ENCODE data around the gene ZNHIT1.

The ZNHIT1 gene

DNA sequence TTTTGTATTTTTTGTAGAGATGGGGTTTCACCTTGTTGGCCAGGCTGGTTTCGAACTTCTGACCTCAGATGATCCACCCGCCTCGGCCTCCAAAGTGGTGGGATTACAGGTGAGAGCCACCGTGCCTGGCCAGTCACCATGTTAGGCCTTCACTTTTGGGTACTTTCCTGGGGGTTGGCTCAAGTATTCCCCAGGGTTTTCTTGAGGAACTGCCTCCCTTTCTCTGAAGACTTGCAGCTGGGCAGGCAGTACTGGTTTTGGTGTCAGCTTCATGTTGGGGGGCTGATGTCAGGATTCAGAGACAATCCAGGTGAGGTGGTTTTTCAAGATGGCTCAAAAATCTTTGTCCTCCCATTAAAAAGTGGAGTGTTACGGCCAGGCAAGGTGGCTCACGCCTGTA, 7.7 kb downstream of the ZNHIT1 start:
- ATAC-seq = no peak
- no peaks in the 10 kb centered on the region for H3K9me3 Mint-ChIP-seq

GRCh38 chr7:101226721-101227120, 8.8 kb downstream of the ZNHIT1 start:
- DNase-seq (ENCODE audit: low spot score in 2 of 2) (no peak), ATAC-seq (no peak)
- H3K4me3 Mint-ChIP-seq = no peak overlapping the region
- no peak overlapping the region for H3K27ac Mint-ChIP-seq
- peaks cover 14% of the 10 kb centered on the region for H3K4me1 Mint-ChIP-seq
- H3K36me3 Mint-ChIP-seq = peaks cover 83% of the 10 kb centered on the region
- no peaks in the 10 kb centered on the region for H3K9me3 Mint-ChIP-seq

More for the DNA sequence above, 7.7 kb downstream of the ZNHIT1 start:
- H3K4me1 Mint-ChIP-seq = peaks cover 22% of the 10 kb centered on the region
- H3K36me3 Mint-ChIP-seq = peaks cover 90% of the 10 kb centered on the region
- no peak overlapping the region for H3K27ac Mint-ChIP-seq
- H3K4me3 Mint-ChIP-seq = no peak overlapping the region
- DNase-seq (ENCODE audit: low spot score in 2 of 2) = no peak

- Mint-ChIP-seq H3K27ac (no peak overlapping the region), H3K9me3 (no peaks in the 10 kb centered on the region), H3K36me3 (peaks cover 37% of the 10 kb centered on the region), H3K4me3 (no peak overlapping the region), H3K4me1 (peaks cover 7% of the 10 kb centered on the region)
- ATAC-seq = no peak
- no peak for DNase-seq (ENCODE audit: low spot score in 2 of 2)
Observed at GRCh38 chr7:101231644-101232043, 13.7 kb downstream of the ZNHIT1 start.

DNA sequence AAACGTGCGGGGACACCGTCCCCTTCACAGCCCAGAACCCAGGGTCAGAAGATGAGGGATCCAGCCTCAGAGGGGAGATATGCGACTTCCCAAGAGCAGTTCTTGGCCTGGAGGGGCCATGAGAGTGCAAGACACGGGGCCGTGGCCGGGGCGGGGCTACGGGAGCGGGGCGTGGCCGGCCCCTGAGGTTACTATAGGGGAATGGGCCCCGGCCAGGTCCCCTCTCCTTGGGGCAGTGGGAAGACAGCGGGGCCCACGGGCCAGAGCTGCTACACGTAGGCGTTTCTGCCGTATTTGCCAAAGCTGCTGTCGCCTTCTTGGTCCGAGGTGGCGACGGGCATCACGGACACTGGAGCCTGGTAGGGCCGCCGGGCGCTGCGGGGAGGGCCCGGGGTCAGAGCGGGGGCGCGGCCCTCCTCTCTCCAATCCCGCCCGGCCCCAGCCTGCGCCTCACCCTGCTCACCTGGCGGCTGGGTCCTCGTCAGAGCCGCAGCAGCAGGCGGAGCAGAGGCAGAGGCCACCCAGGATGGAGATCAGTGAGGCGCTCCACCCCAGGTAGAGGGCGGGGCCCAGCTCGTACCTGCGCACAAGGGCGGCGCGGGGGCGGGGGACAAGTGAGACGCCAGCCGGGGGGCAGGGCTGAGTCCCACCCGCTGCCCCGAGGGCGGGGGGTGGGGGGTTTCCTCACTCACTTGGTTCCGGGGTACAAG, 14.3 kb downstream of the ZNHIT1 start:
- Mint-ChIP-seq H3K9me3 (no peaks in the 10 kb centered on the region), H3K27ac (no peak overlapping the region), H3K36me3 (peaks cover 30% of the 10 kb centered on the region), H3K4me1 (peaks cover 7% of the 10 kb centered on the region), H3K4me3 (no peak overlapping the region)
- no peak for DNase-seq (ENCODE audit: low spot score in 2 of 2)
- peak; percentile 27 for ATAC-seq

- Mint-ChIP-seq H3K27ac (peak overlapping the region; percentile 50), H3K4me1 (peaks cover 14% of the 10 kb centered on the region), H3K9me3 (no peaks in the 10 kb centered on the region), H3K36me3 (peaks cover 25% of the 10 kb centered on the region), H3K4me3 (no peak overlapping the region)
- no peak for DNase-seq (ENCODE audit: low spot score in 2 of 2)
- ATAC-seq = no peak
Observed at GRCh38 chr7:101233907-101234547, 16.1 kb downstream of the ZNHIT1 start.

GRCh38 chr7:101234636-101235035, 16.7 kb downstream of the ZNHIT1 start:
- Mint-ChIP-seq H3K9me3 (no peaks in the 10 kb centered on the region), H3K4me1 (peaks cover 14% of the 10 kb centered on the region), H3K36me3 (peaks cover 29% of the 10 kb centered on the region), H3K27ac (peak overlapping the region; percentile 50), H3K4me3 (no peak overlapping the region)
- no peak for ATAC-seq
- no peak for DNase-seq (ENCODE audit: low spot score in 2 of 2)

DNA sequence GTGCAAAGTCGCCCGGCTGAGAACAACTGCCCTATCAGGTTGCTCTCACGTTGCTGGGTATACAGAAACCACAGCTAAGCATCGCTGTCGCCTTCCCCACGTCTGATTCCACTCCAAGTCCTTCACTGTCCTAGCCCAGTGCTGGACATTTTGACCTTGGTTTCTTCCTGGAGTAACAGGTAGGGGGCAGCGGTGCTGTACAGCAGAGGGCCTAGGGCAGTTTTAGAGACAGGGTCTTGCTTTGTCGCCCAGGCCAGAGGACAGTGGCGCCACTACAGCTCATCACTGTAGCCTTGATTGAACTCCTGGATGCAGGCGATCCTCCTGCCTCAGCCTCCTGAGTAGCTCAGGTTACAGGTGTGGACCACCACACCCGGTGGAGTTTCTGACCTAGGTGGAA, 17.1 kb downstream of the ZNHIT1 start:
- Mint-ChIP-seq H3K27ac (peak overlapping the region; percentile 50), H3K4me1 (peaks cover 14% of the 10 kb centered on the region), H3K9me3 (no peaks in the 10 kb centered on the region), H3K36me3 (peaks cover 34% of the 10 kb centered on the region), H3K4me3 (no peak overlapping the region)
- no peak for ATAC-seq
- DNase-seq (ENCODE audit: low spot score in 2 of 2) = no peak

DNA sequence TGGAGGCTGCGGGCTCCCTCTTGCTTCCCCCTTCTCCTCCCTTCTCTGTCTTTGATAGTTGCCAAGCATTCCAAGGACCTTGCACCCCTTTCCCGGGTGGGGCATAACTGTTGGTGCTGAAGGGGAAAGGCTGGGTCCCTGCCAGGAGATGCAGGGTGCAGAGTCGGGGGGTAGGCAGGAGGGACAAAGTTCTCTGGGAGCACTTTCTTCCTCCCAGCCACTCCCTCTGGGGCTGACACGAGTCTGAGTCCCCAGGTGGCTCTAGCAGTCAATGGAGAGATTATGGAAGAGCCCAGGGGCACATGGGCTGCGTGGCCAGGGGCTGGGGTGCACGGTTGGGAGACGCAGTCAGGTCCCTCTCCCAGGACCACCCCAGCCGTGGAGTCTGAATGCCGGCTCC, 17.6 kb downstream of the ZNHIT1 start:
- H3K36me3 Mint-ChIP-seq = peaks cover 35% of the 10 kb centered on the region
- H3K27ac Mint-ChIP-seq = no peak overlapping the region
- H3K9me3 Mint-ChIP-seq = no peaks in the 10 kb centered on the region
- H3K4me3 Mint-ChIP-seq = no peak overlapping the region
- no peak for ATAC-seq
- H3K4me1 Mint-ChIP-seq = peaks cover 13% of the 10 kb centered on the region
- DNase-seq (ENCODE audit: low spot score in 2 of 2) = no peak

DNA sequence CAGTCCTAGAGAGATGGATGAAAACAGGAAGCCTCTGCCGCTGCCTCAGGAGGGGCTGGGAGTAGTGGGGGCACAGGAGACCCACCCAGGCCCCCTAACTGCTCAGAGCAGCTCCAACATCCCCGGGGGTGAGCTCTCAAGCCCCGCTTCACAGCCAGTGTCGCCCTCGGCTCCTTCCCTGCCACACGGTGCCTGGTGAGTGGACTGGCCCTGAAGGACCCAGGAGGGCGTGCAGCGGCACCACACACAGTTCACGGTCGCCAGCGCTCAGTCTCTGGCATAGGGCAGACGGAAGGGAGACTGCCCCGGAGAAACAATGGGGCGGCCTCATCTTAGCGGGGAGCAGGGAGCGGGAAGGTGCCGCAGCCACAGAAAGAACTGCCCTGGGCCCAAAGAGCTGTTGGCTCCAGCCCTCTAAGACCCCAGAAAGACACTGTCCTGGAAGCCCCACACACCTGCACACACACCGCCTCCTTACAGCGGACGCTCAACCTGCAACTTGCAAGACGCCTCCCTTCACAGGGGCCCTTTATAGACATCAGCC, 18.4 kb downstream of the ZNHIT1 start:
- Mint-ChIP-seq H3K36me3 (peaks cover 39% of the 10 kb centered on the region), H3K9me3 (no peaks in the 10 kb centered on the region), H3K4me1 (peaks cover 12% of the 10 kb centered on the region), H3K4me3 (no peak overlapping the region), H3K27ac (no peak overlapping the region)
- ATAC-seq = no peak
- no peak for DNase-seq (ENCODE audit: low spot score in 2 of 2)

DNA sequence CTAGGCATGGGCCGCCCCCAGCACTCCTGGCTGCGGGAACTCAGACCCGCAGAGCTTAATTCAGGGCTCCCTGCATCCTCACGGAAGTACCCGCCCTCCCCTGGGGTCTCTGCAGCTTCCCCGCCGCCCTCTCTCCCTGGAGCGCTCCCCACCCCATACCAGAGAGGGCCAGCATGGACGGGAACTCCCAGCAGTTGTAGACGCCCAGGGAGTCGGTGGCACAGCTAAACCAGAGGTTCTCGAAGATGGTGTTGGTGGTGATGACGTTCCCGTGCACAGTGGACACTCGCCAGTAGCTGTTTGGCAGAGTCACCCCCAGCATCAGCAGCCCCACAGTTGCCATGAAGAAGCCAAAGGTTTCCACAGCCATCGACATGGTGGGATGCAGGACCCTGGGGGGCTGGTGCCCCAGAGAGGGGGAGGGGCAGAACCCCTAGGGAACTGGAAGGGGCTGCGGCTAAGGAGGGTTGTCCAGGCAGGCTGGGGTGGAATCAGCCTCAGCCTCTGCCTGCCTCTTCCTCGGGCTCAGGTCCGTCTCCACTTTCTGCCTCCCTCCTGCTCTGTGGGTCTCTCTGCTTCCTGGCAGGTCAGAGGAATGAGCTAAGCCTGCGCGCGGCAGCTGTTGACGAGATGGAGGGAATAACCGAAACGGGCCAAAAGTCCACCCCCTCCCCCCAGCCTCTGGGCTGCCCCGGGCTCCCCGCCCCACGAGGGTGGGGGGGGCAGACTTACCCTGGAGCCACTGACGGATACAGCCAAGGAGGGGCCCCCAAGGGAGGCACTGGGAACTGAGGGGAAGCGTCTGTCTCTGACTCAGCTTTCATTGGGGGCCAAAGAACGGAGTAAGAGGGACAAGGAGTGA, 19.5 kb downstream of the ZNHIT1 start, which contains the start of gene CLDN15:
Gene CLDN15, minus strand, starts transcription at position 597 of the 862 bp plus-strand sequence. Its CDS starts 221 bp downstream, at position 376.
- ATAC-seq = no peak
- no peak for DNase-seq (ENCODE audit: low spot score in 2 of 2)
- Mint-ChIP-seq H3K36me3 (peaks cover 41% of the 10 kb centered on the region), H3K4me3 (no peak within 1 kb of the TSS), H3K9me3 (no peaks in the 10 kb centered on the region), H3K4me1 (peaks cover 12% of the 10 kb centered on the region), H3K27ac (peak within 1 kb of the TSS; percentile 52)

GRCh38 chr7:101238226-101239182, 20.5 kb downstream of the ZNHIT1 start:
- Mint-ChIP-seq H3K4me3 (no peak overlapping the region), H3K9me3 (no peaks in the 10 kb centered on the region), H3K27ac (peak overlapping the region; percentile 52)

DNA sequence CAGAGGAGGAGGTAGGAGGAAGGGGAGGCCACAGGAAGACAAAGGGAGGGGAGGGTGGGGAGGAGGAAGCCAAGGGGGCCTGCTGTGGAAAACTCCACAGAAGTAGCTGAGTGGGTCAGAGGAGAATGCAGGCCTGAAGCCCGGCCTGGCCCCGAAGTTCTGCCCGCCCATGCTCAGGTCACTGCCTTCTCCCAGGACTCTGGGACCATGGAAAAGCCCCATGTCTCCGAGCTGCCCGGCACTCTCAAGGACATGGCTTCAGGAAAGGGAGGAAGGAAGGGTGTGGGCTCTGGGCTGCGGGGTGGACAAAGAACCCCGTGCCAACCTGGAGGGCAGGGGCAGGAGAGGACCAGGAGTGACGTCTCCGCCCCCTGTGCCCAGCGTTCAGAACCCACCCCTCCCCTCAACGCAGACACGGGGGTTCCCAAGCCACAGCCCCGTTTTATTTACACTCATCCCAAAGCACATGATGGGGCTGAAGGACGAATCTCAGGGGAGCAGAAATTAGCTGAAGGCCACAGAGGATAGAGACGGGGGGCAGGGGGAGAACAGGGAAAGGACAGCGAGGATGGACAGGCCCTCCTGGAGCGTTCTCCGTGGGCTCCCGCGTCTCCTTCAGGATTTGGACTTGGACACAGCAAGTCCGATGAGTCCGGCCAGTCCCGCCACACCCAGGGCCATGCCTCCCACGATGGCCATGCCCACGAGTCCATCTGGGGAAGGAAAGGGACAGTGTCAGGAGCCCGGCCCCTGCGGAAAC, 21.4 kb downstream of the ZNHIT1 start:
- DNase-seq (ENCODE audit: low spot score in 2 of 2) (no peak), ATAC-seq (no peak)
- peaks cover 47% of the 10 kb centered on the region for H3K36me3 Mint-ChIP-seq
- no peaks in the 10 kb centered on the region for H3K9me3 Mint-ChIP-seq
- H3K4me3 Mint-ChIP-seq = no peak overlapping the region
- peaks cover 18% of the 10 kb centered on the region for H3K4me1 Mint-ChIP-seq
- H3K27ac Mint-ChIP-seq = peak overlapping the region; percentile 52

More at GRCh38 chr7:101238226-101239182, 20.5 kb downstream of the ZNHIT1 start:
- DNase-seq (ENCODE audit: low spot score in 2 of 2) (no peak), ATAC-seq (no peak)
- H3K4me1 Mint-ChIP-seq = peaks cover 13% of the 10 kb centered on the region
- H3K36me3 Mint-ChIP-seq = peaks cover 45% of the 10 kb centered on the region

GRCh38 chr7:101239951-101240220, 21.9 kb downstream of the ZNHIT1 start:
- peaks cover 52% of the 10 kb centered on the region for H3K36me3 Mint-ChIP-seq
- no peak for ATAC-seq
- H3K27ac Mint-ChIP-seq = no peak overlapping the region
- H3K4me3 Mint-ChIP-seq = no peak overlapping the region
- DNase-seq (ENCODE audit: low spot score in 2 of 2) = no peak
- H3K9me3 Mint-ChIP-seq = no peaks in the 10 kb centered on the region
- H3K4me1 Mint-ChIP-seq = peaks cover 22% of the 10 kb centered on the region

Measured in stimulated activated effector memory CD8-positive, alpha-beta T cell treated with anti-CD3 and anti-CD28 coated beads, Interleukin-12 subunit alpha, Interleukin-12 subunit beta, amount 100 ng/mL, for 72 hours (primary cell).